ENCODE measurements around the gene RPL32. TPM values are rescaled to one million over a fixed set of nuclear protein-coding genes. Genes with fewer than 3 reads are reported as not detected.

RPL32 gene
- total RNA-seq, 4 donors from 2014 or later = 510 to 893 (median 747) TPM

- peaks cover 0 to under 1% (median 0%) of the 10 kb centered on the region in 3 donors for H3K36me3 ChIP-seq
- TF ChIP-seq CTCF (IDR thresholded peaks at IDR 0.05) = no peak
- no peak for TF ChIP-seq EP300 (IDR thresholded peaks at IDR 0.05)
- TF ChIP-seq POLR2A (IDR thresholded peaks at IDR 0.05) = no peak
- 55 to 59% methylated on average over 8 of the region's 8 CpGs for WGBS, 2 donors
- no peak overlapping the region for H3K4me3 ChIP-seq
- peak overlapping the region in 2 of 4 donors; percentile 90 to 97 for H3K27ac ChIP-seq
- H3K27me3 ChIP-seq = no peaks in the 10 kb centered on the region
- H3K9me3 ChIP-seq = no peaks in the 10 kb centered on the region
- DNase-seq (ENCODE audit: low spot score in 2 of 2) = no peak
- H3K4me1 ChIP-seq = peaks cover 0 to 21% (median 7%) of the 10 kb centered on the region in 4 donors
These were observed 43.3 kb downstream of the RPL32 start for GRCh38 chr3:12797892-12798558.

- Histone ChIP-seq H3K27ac (peak overlapping the region; percentile 66 to 97 (median 88)), H3K36me3 (no peaks in the 10 kb centered on the region), H3K4me3 (peak overlapping the region; percentile 60 to 78 (median 69)), H3K4me1 (peaks cover 0 to 21% (median 7%) of the 10 kb centered on the region in 4 donors), H3K9me3 (no peaks in the 10 kb centered on the region), H3K27me3 (no peaks in the 10 kb centered on the region)
- WGBS, 2 donors = 41 to 42% methylated on average over 15 to 17 of the region's 17 CpGs
- DNase-seq (ENCODE audit: low spot score in 2 of 2) = no peak
- no peak for TF ChIP-seq CTCF (IDR thresholded peaks at IDR 0.05)
These were observed 44.1 kb downstream of the RPL32 start for GRCh38 chr3:12797124-12797891.

- WGBS, 2 donors = 7% methylated on average over 48 to 61 of the region's 61 CpGs
- TF ChIP-seq POLR2A (IDR thresholded peaks at IDR 0.05) (peak in 1 of 2 donors; percentile 35), CTCF (IDR thresholded peaks at IDR 0.05) (peak in 1 of 5 experiments; percentile 26), EP300 (IDR thresholded peaks at IDR 0.05) (no peak)
- no peaks in the 10 kb centered on the region for H3K36me3 ChIP-seq
- H3K27me3 ChIP-seq = no peaks in the 10 kb centered on the region
- H3K9me3 ChIP-seq = no peaks in the 10 kb centered on the region
- peaks cover 0 to 21% (median 7%) of the 10 kb centered on the region in 4 donors for H3K4me1 ChIP-seq
- DNase-seq (ENCODE audit: low spot score in 2 of 2) = peak; percentile 48 to 50
- H3K27ac ChIP-seq = peak within 1 kb of the TSS; percentile 66 to 97 (median 88)
- peak within 1 kb of the TSS; percentile 60 to 78 (median 69) for H3K4me3 ChIP-seq
These were observed 44.9 kb downstream of the RPL32 start, which contains the start of gene CAND2 for GRCh38 chr3:12796171-12797123. Gene CAND2, plus strand, starts transcription at chr3:12796680. Its CDS starts 41 bp downstream, at chr3:12796721.

- no peaks in the 10 kb centered on the region for H3K36me3 ChIP-seq
- no peak overlapping the region for H3K27ac ChIP-seq
- TF ChIP-seq CTCF (IDR thresholded peaks at IDR 0.05) (no peak), EP300 (IDR thresholded peaks at IDR 0.05) (no peak), POLR2A (IDR thresholded peaks at IDR 0.05) (no peak)
- no peak for DNase-seq (ENCODE audit: low spot score in 2 of 2)
- 62 to 68% methylated on average over 5 of the region's 5 CpGs for WGBS, 2 donors
- no peaks in the 10 kb centered on the region for H3K9me3 ChIP-seq
- no peak overlapping the region for H3K4me3 ChIP-seq
- H3K27me3 ChIP-seq = no peaks in the 10 kb centered on the region
- peaks cover 0 to 21% (median 7%) of the 10 kb centered on the region in 4 donors for H3K4me1 ChIP-seq
These were observed 47.7 kb downstream of the RPL32 start for GRCh38 chr3:12793701-12794100.
